Activated naive CD4-positive, alpha-beta T cell treated with anti-CD3 and anti-CD28 coated beads for 36 hours (primary cell): Measurements from ENCODE around the gene SCGB3A1. TPM values are rescaled to one million over a fixed set of nuclear protein-coding genes. Genes with fewer than 3 reads are reported as not detected.

Experiments
- CTCF ChIA-PET: fragments of 350-600 bp; sonication (Branson Sonifier 250); formaldehyde crosslinking; loops from one replicate; lab custom pipeline; 2021; ENCODE audit warnings: antibody characterized with exemption; lab: Charles Lee
- DNase-seq: peaks from one replicate; pipeline ENCODE4 v3.0.0-alpha.2; 2020
- H3K27ac Mint-ChIP-seq: one replicate; pipeline ENCODE4 v1.8.0; 2021; ENCODE audit warnings: mild to moderate bottlenecking, mixed read lengths
- H3K27me3 Mint-ChIP-seq: one replicate; pipeline ENCODE4 v1.8.0; 2021; ENCODE audit warnings: low read depth, mixed read lengths
- H3K36me3 Mint-ChIP-seq: one replicate; pipeline ENCODE4 v1.8.0; 2021; ENCODE audit warnings: low read depth, mixed read lengths
- H3K4me1 Mint-ChIP-seq: one replicate; pipeline ENCODE4 v1.8.0; 2021; ENCODE audit warnings: low read depth, mixed read lengths
- H3K4me3 Mint-ChIP-seq: one replicate; pipeline ENCODE4 v1.8.0; 2021; ENCODE audit warnings: mild to moderate bottlenecking, moderate library complexity, mixed read lengths
- H3K9me3 Mint-ChIP-seq: one replicate; pipeline ENCODE4 v1.8.0; 2021; ENCODE audit warnings: mixed read lengths
- intact Hi-C: fragments of 100-400 bp; cut with micrococcal nuclease; formaldehyde crosslinking; loops from one replicate; pipeline ENCODE4 v1.15.1; 2023
- total RNA-seq, 2 experiments: library from RNA; stranded (reverse); gene quantifications; one replicate each; pipeline ENCODE4 v1.2.3, GENCODE V29; 2021

SCGB3A1 gene, protein sequence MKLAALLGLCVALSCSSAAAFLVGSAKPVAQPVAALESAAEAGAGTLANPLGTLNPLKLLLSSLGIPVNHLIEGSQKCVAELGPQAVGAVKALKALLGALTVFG
- not detected for total RNA-seq

DNA sequence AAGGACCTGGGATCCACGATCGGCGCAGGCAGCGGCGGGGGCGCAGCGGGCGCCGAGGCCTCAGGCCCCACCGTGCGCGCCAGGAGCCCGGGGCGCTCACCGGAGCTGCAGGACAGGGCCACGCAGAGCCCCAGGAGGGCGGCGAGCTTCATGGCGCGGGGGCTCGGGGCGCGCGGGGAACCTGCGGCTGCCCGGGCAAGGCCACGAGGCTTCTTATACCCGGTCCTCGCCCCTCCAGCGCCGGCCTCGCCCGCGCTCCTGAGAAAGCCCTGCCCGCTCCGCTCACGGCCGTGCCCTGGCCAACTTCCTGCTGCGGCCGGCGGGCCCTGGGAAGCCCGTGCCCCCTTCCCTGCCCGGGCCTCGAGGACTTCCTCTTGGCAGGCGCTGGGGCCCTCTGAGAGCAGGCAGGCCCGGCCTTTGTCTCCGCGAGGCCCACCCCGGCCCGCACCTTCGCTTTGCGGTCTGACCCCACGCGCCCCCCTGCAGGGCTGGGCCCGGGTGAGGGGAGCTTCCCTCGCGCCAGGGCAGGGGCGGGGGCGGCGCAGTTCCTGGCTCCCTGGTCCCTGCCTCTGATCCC is at the start of gene SCGB3A1:
Gene SCGB3A1 (minus strand): TSS at position 189 of the 577 bp plus-strand sequence. CDS start 37 bp downstream, at position 152.
- no peak within 1 kb of the TSS for H3K27ac Mint-ChIP-seq
- no peaks in the 10 kb centered on the region for H3K9me3 Mint-ChIP-seq
- H3K27me3 Mint-ChIP-seq: peaks cover 40% of the 10 kb centered on the region
- no peak within 1 kb of the TSS for H3K4me3 Mint-ChIP-seq
- CTCF ChIA-PET: no interaction called here
- DNase-seq: no peak
- peaks cover 4% of the 10 kb centered on the region for H3K4me1 Mint-ChIP-seq
- intact Hi-C loops: no loop called here
- no peaks in the 10 kb centered on the region for H3K36me3 Mint-ChIP-seq

DNA sequence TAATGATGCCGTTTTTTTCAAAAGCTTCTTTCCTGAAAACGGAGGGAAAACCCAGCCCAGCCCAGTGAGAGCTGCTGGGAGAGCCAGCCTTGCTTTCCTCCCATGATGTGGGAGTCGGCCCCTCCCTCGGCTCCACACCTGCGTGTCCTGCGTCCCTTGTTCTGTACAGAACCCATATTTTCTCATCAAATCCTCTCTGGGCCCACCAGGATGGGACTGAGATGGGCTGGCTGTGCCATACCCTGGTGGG is 49.2 kb upstream of the SCGB3A1 start:
- Mint-ChIP-seq H3K4me1 (no peaks in the 10 kb centered on the region), H3K27ac (no peak overlapping the region), H3K27me3 (no peaks in the 10 kb centered on the region), H3K4me3 (no peak overlapping the region), H3K36me3 (no peaks in the 10 kb centered on the region), H3K9me3 (no peaks in the 10 kb centered on the region)
- DNase-seq: no peak
- CTCF ChIA-PET: no interaction called here
- intact Hi-C loops: no loop called here

DNA sequence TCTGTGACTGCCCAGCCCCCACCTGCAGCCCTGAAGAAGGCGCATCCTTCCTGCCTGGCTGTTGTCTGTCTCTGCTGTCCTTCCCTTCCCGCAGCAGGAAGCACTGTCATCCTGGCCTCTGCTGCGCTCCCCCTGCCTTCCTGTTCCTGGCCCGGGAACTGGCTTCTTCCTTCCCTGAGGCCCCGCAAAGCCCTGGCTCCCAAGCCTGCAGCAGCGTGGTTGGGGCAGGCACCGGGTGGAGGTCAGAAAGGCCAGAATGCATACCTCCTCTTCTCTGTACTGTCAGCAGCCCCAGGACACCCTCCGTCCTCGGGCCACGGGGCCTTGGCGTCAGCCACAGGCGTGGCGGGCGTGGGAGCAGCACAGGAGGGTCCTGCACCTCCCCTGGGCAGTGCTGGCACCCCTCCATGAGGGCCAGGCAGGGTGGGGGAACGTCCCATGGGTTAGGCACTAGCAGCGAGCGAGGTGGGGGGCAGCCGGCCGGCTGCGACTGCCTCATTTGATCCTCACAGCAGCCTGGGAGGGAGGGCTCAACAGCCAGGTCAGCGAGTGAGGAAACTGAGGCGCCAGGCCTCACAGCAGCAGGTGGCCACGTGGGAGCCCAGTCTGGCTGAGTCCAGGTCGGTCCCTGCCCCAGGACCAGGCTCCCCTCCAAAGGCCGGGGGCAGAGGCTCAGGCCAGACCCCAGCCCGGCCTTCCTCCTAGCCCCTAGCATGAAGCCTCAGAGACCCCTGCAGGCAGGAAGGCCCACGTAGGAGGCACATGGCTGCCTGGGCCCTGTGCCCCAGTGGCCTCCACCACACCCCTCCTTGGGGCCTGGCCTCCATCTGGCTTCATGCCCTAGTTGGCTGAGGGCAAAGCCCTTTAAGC is 48.7 kb upstream of the SCGB3A1 start:
- no peak for DNase-seq
- no peaks in the 10 kb centered on the region for H3K4me1 Mint-ChIP-seq
- CTCF ChIA-PET: no interaction called here
- H3K27me3 Mint-ChIP-seq: no peaks in the 10 kb centered on the region
- intact Hi-C loops: no loop called here
- no peak overlapping the region for H3K27ac Mint-ChIP-seq
- no peaks in the 10 kb centered on the region for H3K36me3 Mint-ChIP-seq
- H3K9me3 Mint-ChIP-seq: no peaks in the 10 kb centered on the region
- H3K4me3 Mint-ChIP-seq: no peak overlapping the region

DNA sequence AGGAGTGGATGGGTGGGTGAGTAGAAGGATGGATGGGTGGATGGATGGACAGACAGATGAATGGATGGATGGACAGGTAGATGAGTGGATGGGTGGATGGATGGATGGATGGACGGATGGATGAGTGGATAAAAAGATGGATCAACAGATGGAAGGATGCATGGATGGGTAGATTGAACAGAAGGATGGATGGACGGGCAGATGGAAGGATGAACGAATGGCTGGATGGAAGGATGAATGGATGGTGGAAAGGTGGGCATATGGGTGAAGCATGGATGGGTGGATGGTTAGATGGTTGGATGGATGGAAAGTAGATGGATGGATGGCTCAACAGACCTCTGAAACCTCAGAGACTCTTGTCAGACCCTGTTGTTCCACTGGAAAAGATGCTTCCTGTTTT is 48.0 kb upstream of the SCGB3A1 start:
- Mint-ChIP-seq H3K9me3 (no peaks in the 10 kb centered on the region), H3K27ac (no peak overlapping the region), H3K36me3 (no peaks in the 10 kb centered on the region), H3K4me1 (no peaks in the 10 kb centered on the region), H3K27me3 (no peaks in the 10 kb centered on the region), H3K4me3 (no peak overlapping the region)
- intact Hi-C loops: no loop called here
- CTCF ChIA-PET: no interaction called here
- no peak for DNase-seq

DNA sequence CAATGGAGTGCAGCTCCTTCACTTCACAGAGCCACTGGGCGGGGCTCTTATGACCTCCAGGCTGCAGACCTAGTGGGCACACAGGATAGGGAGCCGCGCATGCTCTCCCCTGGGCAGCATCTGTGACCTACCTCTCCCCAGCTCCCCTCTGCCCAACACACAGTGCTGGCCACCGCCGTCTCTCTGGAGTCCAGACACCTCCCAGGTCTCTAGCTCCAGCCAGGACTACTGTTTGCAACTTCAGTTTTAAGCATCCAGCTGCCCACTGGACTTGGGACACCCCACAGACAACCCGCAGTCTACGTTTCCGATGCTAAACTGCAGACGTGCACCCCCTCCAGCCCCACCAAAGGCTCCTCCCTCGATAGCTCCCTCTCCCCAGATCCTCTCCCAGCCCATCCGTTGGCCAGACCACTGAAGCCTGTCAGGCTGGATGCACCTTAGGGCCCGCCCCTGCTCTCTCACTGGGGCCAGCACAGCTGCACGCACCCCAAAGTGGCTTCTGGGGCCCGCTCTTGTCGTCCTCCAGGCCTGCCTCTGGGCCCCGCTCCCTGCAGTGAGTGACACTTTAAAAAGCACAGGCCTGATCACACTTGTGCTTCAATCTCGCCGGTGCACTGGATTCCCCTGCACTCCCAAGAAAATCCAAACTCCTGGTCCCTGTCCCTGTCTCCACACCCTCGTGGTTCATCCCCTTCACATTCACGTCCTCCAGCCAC is 46.8 kb upstream of the SCGB3A1 start:
- DNase-seq: no peak
- CTCF ChIA-PET: interaction anchor here (1.1 kb wide), 1 partner anchor 10 kb away, joined by 4 read pairs; no protein-coding TSS in a partner anchor
- Mint-ChIP-seq H3K4me1 (no peaks in the 10 kb centered on the region), H3K27ac (no peak overlapping the region), H3K4me3 (no peak overlapping the region), H3K36me3 (no peaks in the 10 kb centered on the region), H3K27me3 (no peaks in the 10 kb centered on the region), H3K9me3 (no peaks in the 10 kb centered on the region)
- intact Hi-C loops: no loop called here

DNA sequence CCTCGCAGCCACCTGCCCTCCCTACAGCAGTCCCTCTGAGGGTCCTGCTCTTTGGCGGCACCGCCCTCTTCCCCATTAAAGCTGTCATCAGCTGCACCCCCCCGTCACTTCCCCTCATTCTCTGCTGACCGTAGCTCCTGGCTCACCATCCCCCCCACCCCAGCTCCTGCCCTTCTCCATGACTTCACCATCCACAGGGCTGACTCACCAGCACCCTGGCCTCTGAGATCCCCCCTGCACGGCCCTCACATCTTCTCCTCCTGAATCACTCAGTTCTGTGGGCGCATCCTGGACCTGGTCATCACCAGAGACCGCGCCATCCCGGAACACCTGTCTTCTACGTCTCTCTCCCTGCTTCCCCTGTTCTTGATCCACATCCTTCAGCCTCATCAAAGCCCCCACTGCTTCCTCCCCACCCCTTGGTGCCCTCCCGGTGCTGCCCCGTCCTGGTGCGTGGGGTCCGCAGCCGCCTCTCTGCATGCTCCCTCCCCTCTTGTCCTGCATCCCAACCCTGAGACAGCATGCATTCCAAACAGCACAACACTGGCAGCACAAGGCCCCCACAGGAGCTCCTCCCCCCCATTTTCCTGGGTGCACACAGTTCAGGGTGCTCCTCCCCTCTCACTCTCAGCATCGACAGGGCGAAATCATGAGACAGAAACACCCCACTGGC is 45.2 kb upstream of the SCGB3A1 start:
- intact Hi-C loops: no loop called here
- CTCF ChIA-PET: no interaction called here
- Mint-ChIP-seq H3K27me3 (no peaks in the 10 kb centered on the region), H3K9me3 (no peaks in the 10 kb centered on the region), H3K36me3 (no peaks in the 10 kb centered on the region), H3K4me3 (no peak overlapping the region), H3K4me1 (no peaks in the 10 kb centered on the region), H3K27ac (no peak overlapping the region)
- peak; percentile 2 for DNase-seq

DNA sequence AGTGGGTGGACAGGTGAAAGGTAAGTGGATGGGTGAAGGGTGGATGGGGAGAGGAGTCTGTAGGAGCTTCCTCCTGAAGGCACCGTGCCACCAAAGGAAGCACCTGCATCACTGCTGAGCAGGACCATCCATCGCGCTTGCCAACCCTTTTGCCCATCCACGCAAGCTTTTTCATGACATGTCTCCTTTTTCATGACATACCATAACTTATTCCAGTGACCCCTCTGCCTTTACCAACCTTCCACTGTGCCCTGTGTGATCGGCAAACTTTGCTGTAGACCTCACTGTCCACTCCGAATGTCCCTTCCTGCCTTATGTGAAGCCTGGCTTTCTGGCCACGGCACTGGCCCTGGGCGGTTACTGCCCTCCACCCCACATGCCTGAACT is 44.7 kb upstream of the SCGB3A1 start:
- Mint-ChIP-seq H3K4me3 (no peak overlapping the region), H3K27ac (no peak overlapping the region), H3K9me3 (no peaks in the 10 kb centered on the region), H3K4me1 (no peaks in the 10 kb centered on the region), H3K27me3 (no peaks in the 10 kb centered on the region), H3K36me3 (no peaks in the 10 kb centered on the region)
- no peak for DNase-seq
- CTCF ChIA-PET: no interaction called here
- intact Hi-C loops: no loop called here

DNA sequence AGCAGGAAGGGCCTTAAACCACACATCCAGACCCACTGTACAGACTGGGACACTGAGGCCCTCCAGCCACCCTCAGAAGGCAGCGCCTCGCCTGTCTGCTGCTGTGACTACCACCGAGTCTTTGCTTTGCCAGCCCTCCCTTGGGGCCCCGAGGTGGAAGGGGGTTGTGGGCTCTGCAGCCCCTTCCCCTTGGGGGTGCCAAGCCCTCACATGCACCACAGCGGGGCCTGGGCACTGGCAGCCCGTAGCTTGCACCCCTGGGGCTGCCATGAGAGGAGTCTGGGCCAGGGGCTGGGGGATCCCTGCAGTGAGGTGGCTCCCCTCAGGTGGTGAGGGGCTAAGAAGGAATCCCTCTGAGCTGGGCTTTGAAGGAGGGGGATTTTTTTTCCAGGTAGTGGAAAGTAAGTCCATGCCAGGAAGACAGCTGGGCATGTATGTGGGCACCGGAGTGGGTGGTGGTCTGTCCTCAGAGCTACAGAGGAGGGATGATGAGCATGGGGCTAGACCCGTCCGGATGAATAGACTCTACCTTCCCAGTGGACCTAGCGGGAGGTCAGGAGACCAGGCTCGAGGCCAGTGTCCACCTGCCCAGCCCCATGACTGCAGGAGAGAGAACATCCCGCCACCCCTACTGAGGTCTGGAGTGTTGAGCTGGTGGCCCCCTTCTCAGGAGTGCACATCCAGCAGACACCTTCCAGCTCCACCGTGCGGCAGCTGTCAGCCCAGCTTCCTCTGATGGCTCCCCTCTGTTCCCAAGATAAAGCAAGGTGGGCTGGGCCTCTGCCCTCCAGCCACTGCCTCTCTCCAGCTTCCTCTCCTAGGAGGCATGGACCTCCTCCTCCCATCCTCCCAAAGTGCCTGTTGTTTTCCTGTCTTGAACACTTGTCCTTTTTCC is 42.2 kb upstream of the SCGB3A1 start:
- H3K9me3 Mint-ChIP-seq: no peaks in the 10 kb centered on the region
- DNase-seq: no peak
- no peaks in the 10 kb centered on the region for H3K36me3 Mint-ChIP-seq
- H3K4me1 Mint-ChIP-seq: no peaks in the 10 kb centered on the region
- CTCF ChIA-PET: interaction anchor here (1.3 kb wide), 1 partner anchor 27 kb away, joined by 3 read pairs; no protein-coding TSS in a partner anchor
- intact Hi-C loops: no loop called here
- H3K27me3 Mint-ChIP-seq: no peaks in the 10 kb centered on the region
- no peak overlapping the region for H3K27ac Mint-ChIP-seq
- no peak overlapping the region for H3K4me3 Mint-ChIP-seq

DNA sequence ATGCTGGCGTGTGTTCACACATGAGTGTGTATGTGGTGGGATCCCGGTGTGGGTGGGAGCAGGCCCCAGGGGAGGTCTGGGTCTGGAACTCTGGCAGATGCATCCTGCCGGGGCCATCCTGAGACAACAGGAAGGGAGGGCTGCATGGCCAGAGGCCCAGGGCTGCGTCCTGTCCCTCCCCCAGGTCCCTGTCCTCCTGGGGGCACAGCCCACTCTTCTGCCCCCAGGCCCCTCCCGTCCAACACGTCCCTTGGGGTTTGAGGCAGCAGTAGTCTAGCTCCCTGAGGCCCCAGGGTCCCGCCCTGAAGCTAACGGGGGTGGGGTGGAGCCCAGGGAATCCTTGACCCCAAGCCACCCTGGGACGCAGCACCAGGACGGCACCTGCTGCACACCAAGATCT is 41.5 kb upstream of the SCGB3A1 start:
- CTCF ChIA-PET: no interaction called here
- Mint-ChIP-seq H3K36me3 (no peaks in the 10 kb centered on the region), H3K27me3 (no peaks in the 10 kb centered on the region), H3K27ac (no peak overlapping the region), H3K4me1 (no peaks in the 10 kb centered on the region), H3K4me3 (no peak overlapping the region), H3K9me3 (no peaks in the 10 kb centered on the region)
- intact Hi-C loops: no loop called here
- DNase-seq: no peak

DNA sequence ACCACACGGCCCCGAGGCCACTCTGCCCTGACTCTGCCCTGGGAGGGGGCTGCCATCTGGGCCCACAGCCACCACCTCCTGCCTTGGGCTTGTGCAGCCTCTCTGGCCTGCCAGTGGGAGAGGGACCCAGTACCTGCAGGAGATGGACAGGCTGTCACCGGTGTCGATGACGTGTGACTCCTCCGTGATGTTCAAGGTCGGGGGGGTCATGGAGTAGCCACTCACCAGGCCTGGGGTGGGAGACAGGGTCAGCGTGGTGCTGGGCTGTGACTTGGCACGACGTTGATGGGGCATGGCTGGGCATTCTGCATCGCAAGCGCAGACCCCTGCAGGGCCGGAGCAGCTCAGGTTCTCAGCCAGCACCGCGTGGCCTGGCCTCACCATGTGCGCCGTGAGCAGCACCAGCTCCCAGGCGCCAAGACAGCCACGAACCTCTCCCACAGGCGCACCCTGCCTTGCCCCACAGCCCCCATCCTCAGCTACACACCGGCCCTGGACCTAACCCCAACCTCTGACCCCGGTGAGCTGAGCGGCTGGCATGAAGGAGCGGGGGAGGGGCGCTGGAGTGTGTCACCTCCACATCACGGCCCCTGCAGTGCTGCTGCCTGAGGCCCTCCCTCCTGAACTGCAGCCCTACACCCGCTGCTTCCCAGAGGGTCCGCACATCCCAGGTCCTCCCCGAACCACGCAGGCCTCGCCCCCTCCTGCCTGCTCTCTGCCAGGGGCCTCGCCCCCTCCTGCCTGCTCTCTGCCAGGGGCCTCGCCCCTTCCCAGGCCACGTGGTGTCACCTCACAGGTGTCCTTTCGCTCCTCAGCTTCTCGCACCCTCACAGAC is 40.5 kb upstream of the SCGB3A1 start:
- CTCF ChIA-PET: no interaction called here
- no peaks in the 10 kb centered on the region for H3K4me1 Mint-ChIP-seq
- H3K9me3 Mint-ChIP-seq: no peaks in the 10 kb centered on the region
- no peak overlapping the region for H3K27ac Mint-ChIP-seq
- H3K4me3 Mint-ChIP-seq: no peak overlapping the region
- H3K27me3 Mint-ChIP-seq: no peaks in the 10 kb centered on the region
- DNase-seq: no peak
- intact Hi-C loops: no loop called here
- no peaks in the 10 kb centered on the region for H3K36me3 Mint-ChIP-seq

DNA sequence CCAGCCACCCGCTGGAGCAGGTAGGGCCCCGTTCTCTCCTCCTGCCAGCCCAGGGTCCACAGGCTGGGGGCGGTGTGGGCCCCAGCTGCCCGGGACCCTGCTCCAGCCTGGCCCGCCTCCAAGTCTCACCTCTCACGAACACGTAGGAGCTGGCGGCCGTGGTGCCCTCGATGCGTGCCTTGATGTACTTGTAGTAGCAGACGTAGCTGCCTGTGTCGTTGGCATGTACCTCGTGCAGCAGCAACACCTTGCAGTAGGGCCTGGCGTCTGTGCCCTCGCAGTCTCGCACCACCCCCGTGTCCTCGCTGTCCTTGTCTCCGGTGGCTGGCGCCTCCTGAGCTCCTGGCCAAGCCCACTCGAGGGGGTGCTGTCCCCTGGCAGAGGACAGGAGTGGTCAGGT is 39.1 kb upstream of the SCGB3A1 start:
- CTCF ChIA-PET: interaction anchor here (0.6 to 1.1 kb wide), 2 partner anchors 11 to 136 kb away, joined by 4 to 5 read pairs; no protein-coding TSS in a partner anchor
- H3K36me3 Mint-ChIP-seq: no peaks in the 10 kb centered on the region

More for the DNA sequence above, 39.1 kb upstream of the SCGB3A1 start:
- Mint-ChIP-seq H3K9me3 (no peaks in the 10 kb centered on the region), H3K27me3 (no peaks in the 10 kb centered on the region), H3K4me1 (no peaks in the 10 kb centered on the region), H3K27ac (no peak overlapping the region), H3K4me3 (no peak overlapping the region)
- intact Hi-C loops: no loop called here
- DNase-seq: no peak
